Activated CD4-positive, alpha-beta T cell treated with anti-CD3 and anti-CD28 coated beads, Interleukin-2, amount 50 U/mL, for 4 hours (primary cell): ENCODE results near the gene AJM1.
"Not testable (repeated sequence)": the region's sequence is repeated elsewhere in the genome, so short reads cannot be mapped to it uniquely, and the experiment has no call there.

Experiments
- DNase-seq, 2 experiments: peaks; one replicate each; pipeline ENCODE4 v3.0.0-alpha.2; 2020

AJM1 gene

GRCh38 chr9:136842380-136842948, at the start of gene AJM1:
TSS of gene AJM1 (plus strand) at chr9:136842478. CDS start at chr9:136844415, 1,937 bp downstream.
- DNase-seq, result peak; percentile 70 to 76

- no peak for DNase-seq
Measured at GRCh38 chr9:136793086-136793946, 49.0 kb upstream of the AJM1 start.

GRCh38 chr9:136794281-136794999, 47.8 kb upstream of the AJM1 start:
- DNase-seq, result no peak

GRCh38 chr9:136795000-136795348, 47.3 kb upstream of the AJM1 start:
- no peak for DNase-seq

- DNase-seq, result no peak
Measured at GRCh38 chr9:136796238-136796774, 46.0 kb upstream of the AJM1 start, which contains the start of gene CCDC183. TSS of gene CCDC183 (plus strand) at chr9:136796338. CDS start at chr9:136796398, 60 bp downstream.

GRCh38 chr9:136796775-136797347, 45.4 kb upstream of the AJM1 start:
- not testable (repeated sequence) for DNase-seq

GRCh38 chr9:136798708-136799078, 43.6 kb upstream of the AJM1 start:
- no peak for DNase-seq

GRCh38 chr9:136799079-136799853, 43.0 kb upstream of the AJM1 start:
- no peak for DNase-seq

GRCh38 chr9:136799854-136800657, 42.2 kb upstream of the AJM1 start:
- DNase-seq, result peak; percentile 87

- no peak for DNase-seq
Measured at GRCh38 chr9:136802321-136802720, 40.0 kb upstream of the AJM1 start.

GRCh38 chr9:136803009-136803550, 39.2 kb upstream of the AJM1 start:
- not testable (repeated sequence) for DNase-seq

- DNase-seq, result no peak
Measured at GRCh38 chr9:136803551-136804508, 38.4 kb upstream of the AJM1 start.

GRCh38 chr9:136804509-136805206, 37.6 kb upstream of the AJM1 start:
- DNase-seq, result no peak

- DNase-seq, result no peak
Measured at GRCh38 chr9:136805207-136805740, 37.0 kb upstream of the AJM1 start.

- DNase-seq, result no peak
Measured at GRCh38 chr9:136806067-136806466, 36.2 kb upstream of the AJM1 start.

- DNase-seq, result no peak
Measured at GRCh38 chr9:136806631-136807201, 35.6 kb upstream of the AJM1 start.

- peak; percentile 68 to 72 for DNase-seq
Measured at GRCh38 chr9:136807281-136808074, 34.8 kb upstream of the AJM1 start, which contains the start of gene RABL6. TSS of gene RABL6 (plus strand) at chr9:136807948. CDS start at chr9:136808197, 249 bp downstream.
